DMS153 treated with DMSO at 0.1 percent for 48 hours (cell line): ENCODE results near the gene SUSD4.
A peak's percentile ranks its signal among the peaks of the same experiment; 100 is the strongest.
"Not testable (repeated sequence)": the region's sequence is repeated elsewhere in the genome, so short reads cannot be mapped to it uniquely, and the experiment has no call there.

Source experiments
- DNase-seq: peaks from one replicate; lab custom pipeline; 2025; ENCODE audit not compliant: unreplicated experiment; lab: John Stamatoyannopoulos, UW

The SUSD4 gene

DNA sequence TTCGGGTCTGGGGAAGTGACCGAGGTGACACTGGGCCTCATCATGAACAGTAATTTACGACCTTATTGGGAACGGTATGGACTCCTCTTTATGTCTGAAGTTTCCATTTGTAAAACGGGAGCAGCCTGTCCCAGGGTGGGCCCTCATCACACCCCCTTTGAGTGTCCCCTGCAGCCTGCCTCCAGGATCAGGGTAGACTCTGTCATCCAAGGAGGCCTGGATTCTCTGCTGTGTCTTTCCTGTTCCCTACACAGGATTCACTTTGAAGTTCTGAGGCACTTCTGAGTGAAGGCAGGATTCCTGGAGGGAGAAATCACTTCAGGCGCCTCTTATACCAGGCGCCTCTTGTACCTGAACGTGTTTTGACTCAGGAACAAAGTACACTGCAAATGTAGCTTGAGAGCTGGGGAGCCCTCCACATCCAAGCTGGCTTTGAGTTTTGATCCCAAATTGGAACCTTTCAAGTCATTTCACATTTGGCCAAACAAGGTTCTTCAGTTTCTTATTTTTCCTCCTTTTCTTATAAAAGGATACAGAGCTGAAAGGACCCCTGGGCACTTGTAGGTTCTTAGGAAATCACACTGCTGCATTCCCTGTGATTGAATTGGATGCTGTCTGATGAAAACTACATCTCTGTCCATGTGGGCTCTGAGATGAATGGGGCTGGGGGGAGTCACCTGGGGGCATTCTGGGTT is 106.0 kb downstream of the SUSD4 start:
- DNase-seq, result no peak

DNA sequence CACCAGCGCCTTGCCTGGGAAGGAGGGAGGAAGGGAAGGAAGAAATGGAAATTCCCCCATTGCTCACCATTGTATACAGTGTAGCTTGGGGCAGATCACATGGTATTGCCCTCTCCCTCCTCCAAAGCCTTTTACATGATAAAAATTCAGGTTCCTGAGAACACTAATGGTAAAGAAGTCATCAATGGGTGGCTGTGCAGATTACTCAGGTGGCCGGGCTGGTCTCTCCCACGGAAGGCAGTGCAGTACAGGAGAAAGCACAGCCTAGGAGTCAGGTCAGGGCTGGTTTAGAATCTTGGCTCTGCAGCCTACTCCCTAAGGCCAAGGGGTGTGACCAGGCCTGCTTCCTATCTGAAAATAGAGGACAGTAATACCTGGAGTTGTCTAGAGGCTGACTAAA is 107.9 kb downstream of the SUSD4 start:
- DNase-seq, result no peak

DNA sequence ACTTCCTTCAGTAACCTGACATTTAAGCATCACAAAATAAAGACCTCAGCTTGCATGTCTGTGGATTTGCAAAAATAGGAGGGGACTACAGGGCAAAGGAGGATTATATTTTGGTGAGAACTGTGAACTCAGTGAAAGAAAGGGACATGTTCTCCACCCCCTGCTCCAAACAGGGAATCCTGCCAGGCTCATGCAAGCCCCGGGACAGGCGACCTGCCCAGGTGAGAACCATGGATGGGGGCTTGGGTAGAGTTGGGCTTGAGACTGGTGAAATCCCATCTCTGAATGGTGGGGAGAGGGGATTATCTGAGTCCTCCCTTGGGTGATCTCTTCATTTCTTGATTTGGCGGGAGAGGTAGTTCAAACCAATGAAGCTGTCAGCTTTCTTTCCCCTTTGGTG is 110.1 kb downstream of the SUSD4 start:
- no peak for DNase-seq

DNA sequence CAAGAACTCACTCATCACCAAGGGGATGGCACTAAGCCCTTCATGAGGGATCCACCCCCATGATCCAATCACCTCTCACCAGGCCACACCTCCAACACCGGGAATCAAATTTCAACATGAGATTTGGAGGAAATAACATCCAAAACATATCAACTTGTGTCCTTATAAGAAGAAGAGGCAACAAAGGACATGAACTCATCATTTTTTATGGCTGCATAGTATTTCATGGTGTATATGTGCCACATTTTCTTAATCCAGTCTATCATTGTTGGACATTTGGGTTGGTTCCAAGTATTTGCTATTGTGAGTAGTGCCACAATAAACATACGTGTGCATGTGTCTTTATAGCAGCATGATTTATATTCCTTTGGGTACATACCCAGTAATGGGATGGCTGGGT is 112.6 kb downstream of the SUSD4 start:
- DNase-seq, result not testable (repeated sequence)

- DNase-seq, result no peak
Measured at GRCh38 chr1:223250632-223251015, 113.4 kb downstream of the SUSD4 start.

GRCh38 chr1:223249854-223250631 is 113.9 kb downstream of the SUSD4 start:
- DNase-seq, result no peak

- DNase-seq, result peak; percentile 74
Measured at GRCh38 chr1:223248770-223249140, 115.2 kb downstream of the SUSD4 start.

- DNase-seq, result peak; percentile 74
Measured at GRCh38 chr1:223248001-223248769, 115.8 kb downstream of the SUSD4 start.

DNA sequence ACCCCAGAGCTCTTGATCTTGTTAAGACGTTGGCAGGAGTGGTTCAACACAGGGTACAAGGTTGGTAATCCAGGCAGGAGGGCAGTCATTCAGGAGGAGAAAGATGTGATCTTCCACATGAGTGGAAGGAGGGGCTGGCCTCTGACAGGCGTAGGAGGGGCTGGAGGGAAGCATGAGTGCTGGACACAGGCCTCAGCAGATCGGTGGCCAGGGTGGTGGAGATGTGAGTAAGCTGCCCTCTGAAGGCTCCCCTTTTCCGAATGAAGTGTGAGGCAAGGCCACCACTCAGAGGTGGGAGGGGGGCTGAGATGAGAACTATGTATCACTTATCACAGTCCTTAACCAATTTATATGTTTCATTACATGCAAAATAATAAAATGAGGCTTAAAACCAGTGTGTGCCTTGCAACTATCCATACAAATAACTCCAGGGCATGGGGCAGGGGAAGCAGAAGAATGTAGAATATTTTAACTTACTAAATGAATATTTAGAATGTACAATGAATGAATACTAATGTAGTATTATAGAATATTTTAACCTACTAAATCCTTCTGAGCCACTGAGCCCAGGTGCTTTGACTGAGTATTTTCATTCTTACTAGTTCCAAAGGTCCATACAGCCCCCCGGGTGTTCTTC is 117.4 kb downstream of the SUSD4 start:
- no peak for DNase-seq

DNA sequence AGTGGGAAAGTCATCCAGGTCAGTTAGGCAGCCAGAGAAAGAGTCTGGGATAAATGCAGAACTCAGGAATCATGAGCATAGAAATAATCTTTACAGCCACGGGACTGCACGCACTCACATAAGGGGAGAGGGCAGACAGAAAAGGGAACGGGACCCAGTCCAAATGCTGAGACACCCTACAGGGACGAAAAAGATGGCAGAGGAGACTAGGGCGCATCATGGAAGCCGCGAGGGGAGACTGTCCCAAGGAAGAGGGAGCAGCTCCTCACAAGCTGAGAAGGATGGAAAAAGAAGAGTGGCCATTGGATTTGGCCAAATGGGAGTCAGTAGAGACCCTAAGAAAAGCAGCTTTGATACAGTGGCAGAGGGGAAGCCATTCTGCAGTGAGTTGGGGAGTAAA is 118.0 kb downstream of the SUSD4 start:
- DNase-seq, result no peak

DNA sequence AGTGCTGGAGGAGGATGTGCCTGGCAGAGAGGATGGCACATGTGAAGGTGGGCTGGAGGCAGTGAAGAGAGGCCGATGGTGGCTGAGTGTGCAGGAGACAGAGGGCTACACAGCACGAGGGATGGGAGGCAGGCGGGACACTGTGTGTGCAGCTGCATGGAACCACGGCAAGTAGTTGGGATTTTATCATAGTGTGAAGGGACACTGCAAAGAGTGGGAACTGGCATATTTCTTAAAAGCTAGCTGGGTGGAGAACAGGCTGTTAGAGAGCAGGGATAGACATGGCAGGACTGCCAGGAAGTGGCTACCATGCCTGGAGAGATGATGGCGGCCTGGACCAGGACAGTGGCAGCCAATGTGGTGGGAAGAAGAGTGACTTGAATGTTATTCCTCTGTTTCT is 118.6 kb downstream of the SUSD4 start:
- DNase-seq, result no peak

DNA sequence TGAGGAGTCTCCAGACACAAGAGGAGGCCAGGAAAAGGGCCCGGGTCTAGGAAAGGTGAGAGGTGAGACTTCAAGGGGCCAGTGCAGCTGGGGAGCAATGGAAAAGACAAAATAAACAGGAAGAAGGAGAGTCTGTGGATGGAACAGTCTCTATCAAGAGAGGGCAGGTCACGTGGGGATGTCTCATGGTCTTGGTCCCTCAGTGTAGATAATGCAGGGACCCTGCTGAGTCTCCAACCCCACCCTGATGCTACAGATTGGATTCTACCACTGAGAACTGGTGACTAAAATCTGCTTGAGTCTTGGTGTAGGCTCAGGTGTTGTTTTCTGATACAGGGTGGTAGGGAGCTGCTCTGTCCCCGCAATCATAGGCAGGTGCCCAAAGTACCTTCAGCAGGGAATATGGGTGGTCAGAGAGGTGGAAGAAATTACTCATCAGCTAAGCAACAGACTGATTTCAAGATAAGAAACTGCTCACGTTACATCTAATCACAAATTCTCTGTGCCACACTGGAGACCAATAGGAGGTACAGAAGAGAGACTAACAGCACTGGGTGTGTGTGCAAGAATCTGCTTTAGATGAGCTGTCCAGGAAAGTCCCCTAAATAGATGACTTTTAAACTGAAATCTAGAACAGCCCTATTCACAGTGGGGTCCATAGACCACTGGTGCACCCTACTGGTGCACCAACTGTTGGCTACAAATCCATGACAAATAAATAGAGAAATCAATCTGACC is 119.4 kb downstream of the SUSD4 start:
- no peak for DNase-seq

DNA sequence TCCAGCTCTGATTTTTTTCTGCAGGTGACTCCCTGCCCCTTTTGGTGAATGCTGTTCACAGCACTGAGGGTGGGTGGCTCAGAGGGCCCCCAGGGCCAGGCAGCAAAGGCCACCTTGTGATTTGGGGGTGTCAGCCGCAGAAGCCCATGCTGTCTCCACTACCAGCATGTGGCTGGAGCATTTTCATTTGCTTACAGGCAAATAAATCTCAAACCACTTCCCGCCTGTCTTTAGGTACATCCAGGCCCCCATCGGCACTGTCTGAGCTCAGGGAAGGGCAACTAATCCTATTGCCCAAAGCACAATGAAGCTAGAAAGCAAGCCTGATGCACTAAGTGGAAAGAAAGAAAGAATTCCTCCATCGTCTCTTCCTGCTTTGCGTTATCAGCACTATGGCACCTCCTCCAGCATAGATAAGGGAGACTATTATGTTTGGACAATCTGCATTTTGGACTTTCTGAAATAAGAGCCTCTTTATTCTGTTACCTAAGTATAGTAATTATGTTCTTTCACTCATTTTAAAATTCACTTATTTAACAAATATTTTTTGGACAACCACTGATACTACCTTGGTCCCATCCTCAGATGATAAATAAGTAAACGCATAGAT is 120.4 kb downstream of the SUSD4 start:
- DNase-seq, result no peak

DNA sequence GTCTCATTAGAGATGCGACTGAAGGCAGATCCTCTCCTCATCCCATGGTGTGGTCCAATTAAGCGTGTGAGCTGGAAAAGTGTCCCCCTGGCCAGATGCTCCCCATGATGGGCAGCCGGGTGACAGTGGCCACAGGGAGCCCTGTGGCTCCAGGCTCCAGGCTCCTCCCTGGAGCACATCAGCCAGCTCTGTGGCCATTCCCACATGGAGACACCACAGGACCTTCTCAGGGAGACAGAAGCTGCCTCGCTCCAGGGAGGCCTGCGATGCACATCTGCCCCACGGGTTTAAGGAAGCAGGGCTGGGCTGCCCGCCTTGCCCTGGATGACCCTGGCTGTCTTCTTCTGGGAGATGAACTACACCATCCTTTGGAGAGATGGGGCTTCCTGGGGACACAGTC is 121.0 kb downstream of the SUSD4 start:
- DNase-seq, result no peak

DNA sequence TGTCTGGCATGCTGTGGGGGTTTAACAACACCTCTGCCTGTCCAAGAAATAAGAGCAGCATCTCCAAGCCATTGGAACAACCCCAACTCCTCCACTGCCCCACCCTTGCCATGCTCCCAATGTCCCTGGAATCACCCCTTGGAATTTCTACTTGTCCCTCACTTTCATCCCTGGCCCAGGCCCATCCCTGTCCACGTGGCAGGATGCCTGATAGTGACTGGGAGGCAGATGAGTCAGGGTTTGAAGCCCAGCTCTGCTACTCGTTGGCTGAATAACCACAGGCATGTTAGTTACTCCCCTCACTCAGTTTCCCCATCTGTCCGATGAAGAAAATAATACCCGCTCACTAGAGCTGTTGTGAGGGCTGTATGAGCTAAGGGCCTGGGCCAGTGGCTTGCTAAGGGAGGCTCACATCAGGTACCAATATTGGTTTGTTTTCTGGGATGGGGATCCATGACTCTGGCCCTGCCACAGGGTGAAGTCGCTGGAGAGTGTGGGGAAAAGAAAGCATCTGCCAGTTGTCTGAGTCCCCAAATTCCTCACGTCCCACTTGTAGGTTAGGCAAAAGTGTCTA is 121.5 kb downstream of the SUSD4 start:
- no peak for DNase-seq

DNA sequence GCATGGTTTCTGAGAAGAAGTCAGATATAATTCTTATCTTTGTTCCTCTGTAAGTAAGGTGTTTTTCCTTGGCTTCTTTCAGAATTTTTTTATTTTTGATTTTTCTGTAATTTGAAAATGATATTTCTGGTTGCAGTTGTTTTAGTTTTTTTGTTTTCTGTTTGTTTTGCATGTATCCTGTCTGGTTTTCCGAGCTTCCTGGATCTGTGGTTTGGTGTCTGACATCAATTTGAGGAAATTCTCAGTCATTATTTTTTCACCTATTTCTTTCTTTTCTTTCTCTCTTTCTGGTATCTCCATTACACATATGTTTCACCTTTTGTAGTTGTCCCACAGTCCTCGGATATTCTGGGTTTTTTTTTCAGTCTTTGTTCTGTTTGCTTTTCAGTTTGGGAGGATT is 123.9 kb downstream of the SUSD4 start:
- no peak for DNase-seq

DNA sequence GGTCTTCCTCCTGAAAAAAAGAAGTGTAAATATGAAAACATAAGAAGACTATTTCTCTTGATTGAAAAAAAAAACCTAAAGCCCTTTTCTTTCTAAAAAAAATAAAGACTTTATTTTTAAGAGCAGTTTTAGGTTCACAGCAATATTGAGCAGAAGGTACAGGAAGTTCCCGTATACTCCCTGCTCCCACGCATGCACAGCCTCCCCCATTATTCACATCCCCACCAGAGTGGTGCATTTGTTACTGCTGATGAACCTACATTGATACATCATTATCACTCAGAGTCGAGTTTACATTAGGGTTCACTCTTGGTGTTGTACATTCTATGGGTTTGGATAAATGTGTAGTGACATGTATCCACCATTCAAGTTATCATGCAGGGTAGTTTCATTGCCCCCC is 128.9 kb downstream of the SUSD4 start:
- no peak for DNase-seq

DNA sequence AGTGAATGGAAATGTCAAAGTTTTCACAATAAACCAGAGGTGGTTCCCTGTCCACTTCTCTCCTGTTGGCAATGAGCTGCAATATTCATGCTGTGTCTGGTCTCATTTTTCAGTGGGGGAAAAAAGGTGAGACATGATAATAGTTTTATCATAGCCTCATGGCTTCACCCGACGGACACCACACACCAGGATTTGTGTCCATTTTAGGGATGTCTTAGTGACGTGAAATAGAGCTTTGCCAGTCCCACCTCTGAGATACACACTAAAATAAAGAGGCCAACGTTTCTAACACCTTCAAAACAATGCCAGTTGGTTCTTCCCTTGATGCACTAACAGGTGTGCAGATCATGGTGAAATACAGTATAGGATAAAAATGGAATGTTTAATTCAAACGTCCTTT is 129.4 kb downstream of the SUSD4 start:
- no peak for DNase-seq

- DNase-seq, result no peak
Measured at GRCh38 chr1:223234170-223234514, 129.8 kb downstream of the SUSD4 start.
